Measurements from ENCODE around the gene MROH7.

DNA sequence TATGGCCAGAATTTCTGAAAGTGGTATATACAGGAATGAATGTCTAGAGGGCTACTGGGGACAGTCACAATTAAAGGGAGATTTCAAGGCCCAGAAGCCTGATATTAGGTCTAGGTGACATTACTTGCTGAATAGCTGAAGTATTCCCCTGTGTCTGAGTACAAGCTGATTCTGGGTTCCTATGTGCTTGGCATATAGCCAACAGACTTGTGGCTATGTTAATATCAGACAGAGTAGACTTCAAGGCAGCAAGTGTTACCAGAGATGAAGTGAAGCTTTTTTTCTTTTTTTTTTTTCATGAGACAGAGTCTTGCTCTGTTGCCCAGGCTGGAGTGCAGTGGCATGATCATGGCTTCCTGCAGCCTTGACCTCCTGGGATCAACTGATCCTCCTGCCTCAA is 82.4 kb downstream of the MROH7 start:
- TF ChIP-seq, protein P1, sequence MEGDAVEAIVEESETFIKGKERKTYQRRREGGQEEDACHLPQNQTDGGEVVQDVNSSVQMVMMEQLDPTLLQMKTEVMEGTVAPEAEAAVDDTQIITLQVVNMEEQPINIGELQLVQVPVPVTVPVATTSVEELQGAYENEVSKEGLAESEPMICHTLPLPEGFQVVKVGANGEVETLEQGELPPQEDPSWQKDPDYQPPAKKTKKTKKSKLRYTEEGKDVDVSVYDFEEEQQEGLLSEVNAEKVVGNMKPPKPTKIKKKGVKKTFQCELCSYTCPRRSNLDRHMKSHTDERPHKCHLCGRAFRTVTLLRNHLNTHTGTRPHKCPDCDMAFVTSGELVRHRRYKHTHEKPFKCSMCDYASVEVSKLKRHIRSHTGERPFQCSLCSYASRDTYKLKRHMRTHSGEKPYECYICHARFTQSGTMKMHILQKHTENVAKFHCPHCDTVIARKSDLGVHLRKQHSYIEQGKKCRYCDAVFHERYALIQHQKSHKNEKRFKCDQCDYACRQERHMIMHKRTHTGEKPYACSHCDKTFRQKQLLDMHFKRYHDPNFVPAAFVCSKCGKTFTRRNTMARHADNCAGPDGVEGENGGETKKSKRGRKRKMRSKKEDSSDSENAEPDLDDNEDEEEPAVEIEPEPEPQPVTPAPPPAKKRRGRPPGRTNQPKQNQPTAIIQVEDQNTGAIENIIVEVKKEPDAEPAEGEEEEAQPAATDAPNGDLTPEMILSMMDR (conservative IDR thresholded peaks at IDR 0.05; ENCODE audit: low read depth, low read length) = no peak
- TF ChIP-seq EZH2 (IDR thresholded peaks at IDR 0.05; ENCODE audit: borderline replicate concordance, low read depth, low read length, poor library complexity, severe bottlenecking) = no peak

All from A673 (cell line).